Measurements from ENCODE around the gene GRM3.

Gene GRM3

DNA sequence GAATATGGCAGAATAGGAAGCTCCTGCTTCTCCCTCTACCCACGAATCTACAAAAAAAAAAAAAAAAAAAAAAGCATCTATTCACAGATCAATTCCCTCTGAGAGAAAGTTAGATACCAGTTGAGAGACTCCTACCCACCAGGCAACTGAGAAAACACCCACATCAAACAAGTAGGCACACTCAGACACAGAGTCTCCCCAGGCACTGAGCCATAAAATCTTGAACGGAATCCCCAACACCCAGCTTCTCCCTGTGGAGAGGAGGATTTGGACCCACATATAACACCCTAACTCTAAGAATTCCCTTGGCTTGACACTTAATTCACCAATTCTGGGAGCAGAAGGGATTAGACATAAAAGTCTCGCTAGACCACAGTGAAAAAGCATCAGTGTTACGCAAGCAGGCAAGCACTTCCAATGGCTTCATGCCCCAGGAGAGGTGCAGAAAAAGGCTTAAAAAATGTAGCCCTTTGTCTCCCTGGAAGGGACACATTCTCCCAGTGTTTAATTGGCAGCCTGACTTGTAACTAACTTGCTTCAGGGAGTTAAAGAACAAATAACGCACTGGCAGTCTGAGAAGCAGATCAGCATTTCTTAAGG, 223.6 kb downstream of the GRM3 start:
- no peak for DNase-seq (ENCODE audit: low read depth)
- TF ChIP-seq, protein P1, sequence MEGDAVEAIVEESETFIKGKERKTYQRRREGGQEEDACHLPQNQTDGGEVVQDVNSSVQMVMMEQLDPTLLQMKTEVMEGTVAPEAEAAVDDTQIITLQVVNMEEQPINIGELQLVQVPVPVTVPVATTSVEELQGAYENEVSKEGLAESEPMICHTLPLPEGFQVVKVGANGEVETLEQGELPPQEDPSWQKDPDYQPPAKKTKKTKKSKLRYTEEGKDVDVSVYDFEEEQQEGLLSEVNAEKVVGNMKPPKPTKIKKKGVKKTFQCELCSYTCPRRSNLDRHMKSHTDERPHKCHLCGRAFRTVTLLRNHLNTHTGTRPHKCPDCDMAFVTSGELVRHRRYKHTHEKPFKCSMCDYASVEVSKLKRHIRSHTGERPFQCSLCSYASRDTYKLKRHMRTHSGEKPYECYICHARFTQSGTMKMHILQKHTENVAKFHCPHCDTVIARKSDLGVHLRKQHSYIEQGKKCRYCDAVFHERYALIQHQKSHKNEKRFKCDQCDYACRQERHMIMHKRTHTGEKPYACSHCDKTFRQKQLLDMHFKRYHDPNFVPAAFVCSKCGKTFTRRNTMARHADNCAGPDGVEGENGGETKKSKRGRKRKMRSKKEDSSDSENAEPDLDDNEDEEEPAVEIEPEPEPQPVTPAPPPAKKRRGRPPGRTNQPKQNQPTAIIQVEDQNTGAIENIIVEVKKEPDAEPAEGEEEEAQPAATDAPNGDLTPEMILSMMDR (IDR thresholded peaks at IDR 0.05; ENCODE audit: insufficient read depth, low read depth, low read length, missing control alignments) = no peak
- no peak overlapping the region for H3K4me3 ChIP-seq (ENCODE audit: low read depth, low read length)

DNA sequence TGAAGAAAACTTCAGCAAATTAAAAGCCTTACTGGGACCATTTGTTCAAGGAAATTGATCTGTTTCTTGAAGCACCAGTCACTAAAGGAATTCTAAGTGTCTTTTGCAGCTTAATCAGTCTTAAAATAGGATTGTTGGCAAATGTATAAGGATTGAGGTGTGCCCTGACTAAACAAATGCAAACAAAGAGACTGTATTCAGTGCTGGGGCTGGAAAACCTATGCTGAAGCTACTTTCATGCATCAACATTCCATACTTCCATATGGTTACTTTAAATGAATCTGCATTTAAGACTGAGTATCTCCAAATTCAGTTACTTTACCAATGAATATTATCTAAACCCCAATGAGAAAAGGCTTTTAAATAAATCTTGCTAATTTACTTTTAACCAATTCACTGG, 232.4 kb downstream of the GRM3 start:
- TF ChIP-seq, protein P1 (IDR thresholded peaks at IDR 0.05; ENCODE audit: insufficient read depth, low read depth, low read length, missing control alignments) = no peak
- DNase-seq (ENCODE audit: low read depth) = no peak

DNA sequence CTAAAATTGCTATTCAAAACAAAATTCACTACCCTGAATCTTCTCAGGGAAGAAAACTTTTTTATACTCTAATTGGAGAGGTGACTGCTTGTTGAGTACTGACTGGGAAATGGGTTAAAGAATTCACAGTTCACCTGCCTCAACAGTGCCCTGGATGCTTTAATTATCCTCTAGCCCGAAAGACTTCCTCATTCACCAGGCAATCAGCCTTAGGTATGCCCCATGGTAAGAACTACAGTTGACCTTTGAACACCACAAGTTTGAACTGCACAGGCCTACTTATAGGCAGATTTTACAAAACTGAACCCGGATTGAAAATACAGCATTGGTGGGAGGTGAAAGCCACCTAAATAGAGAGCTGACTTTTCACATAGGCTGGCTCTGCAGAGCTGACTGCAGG, 240.4 kb downstream of the GRM3 start:
- TF ChIP-seq, protein P1 (IDR thresholded peaks at IDR 0.05; ENCODE audit: insufficient read depth, low read depth, low read length, missing control alignments) = no peak
- H3K4me3 ChIP-seq (ENCODE audit: low read depth, low read length) = no peak overlapping the region
- no peak for DNase-seq (ENCODE audit: low read depth)

More for the DNA sequence above, 232.4 kb downstream of the GRM3 start:
- no peak overlapping the region for H3K4me3 ChIP-seq (ENCODE audit: low read depth, low read length)

DNA sequence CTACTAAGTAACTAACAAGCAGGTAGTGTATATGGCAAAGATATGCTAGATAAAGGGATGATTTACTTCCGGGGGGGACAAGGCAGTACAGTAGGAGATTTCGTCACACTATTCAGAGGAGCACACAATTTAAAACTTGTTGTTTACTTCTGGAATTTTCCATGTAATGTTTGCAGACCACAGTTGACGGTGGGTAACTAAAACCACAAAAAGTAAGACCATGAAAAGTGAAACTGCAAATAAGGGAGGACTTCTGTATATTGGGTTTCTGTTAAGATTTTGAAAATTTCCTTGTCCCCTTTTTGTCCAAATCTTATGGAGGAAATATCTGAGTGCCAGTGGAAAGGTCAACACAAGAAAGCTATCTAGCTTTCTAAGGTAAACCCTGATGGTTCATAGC, 245.8 kb downstream of the GRM3 start:
- TF ChIP-seq, protein P1 (IDR thresholded peaks at IDR 0.05; ENCODE audit: insufficient read depth, low read depth, low read length, missing control alignments) = no peak
- H3K4me3 ChIP-seq (ENCODE audit: low read depth, low read length) = no peak overlapping the region
- DNase-seq (ENCODE audit: low read depth) = no peak

DNA sequence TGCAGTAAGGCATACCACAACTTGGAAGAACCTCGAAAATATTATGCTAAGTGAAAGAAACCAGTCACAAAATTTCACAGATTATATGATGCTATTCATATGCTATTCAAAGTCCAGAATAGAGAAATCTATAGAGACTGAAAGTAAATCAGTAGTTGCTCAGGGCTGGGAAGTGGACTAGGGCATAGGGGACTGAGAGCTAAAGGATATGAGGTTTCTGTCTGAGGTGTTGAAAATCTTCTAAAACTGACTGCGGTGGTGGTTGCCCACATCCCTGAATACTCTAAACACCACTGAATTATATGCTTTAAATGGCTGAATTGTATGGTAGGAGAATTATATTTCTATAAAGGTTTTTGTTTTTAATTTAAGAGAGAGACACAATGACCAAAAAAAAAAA, 254.5 kb downstream of the GRM3 start:
- no peak for DNase-seq (ENCODE audit: low read depth)
- TF ChIP-seq, protein P1 (IDR thresholded peaks at IDR 0.05; ENCODE audit: insufficient read depth, low read depth, low read length, missing control alignments) = no peak

DNA sequence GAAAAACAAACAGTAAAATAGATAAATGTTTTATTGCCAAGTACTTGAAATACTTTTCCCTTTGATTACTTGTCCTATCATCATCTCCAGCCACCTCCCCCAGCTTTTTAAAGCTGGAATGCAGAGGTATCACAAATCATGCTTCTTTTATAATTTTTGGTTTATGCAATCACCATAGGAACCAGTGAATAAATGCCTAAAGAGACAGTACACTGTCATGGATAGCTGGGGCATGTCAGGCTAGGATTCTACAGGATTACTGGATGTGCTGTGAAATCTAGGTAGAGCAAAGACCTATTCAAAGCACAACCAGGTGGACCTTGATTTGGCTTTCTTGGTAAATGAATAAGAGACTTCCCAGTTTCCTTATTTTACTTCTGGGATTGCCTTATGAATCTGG, 257.2 kb downstream of the GRM3 start:
- DNase-seq (ENCODE audit: low read depth) = no peak
- no peak overlapping the region for H3K4me3 ChIP-seq (ENCODE audit: low read depth, low read length)
- TF ChIP-seq, protein P1 (IDR thresholded peaks at IDR 0.05; ENCODE audit: insufficient read depth, low read depth, low read length, missing control alignments) = no peak

More for the DNA sequence above, 254.5 kb downstream of the GRM3 start:
- no peak overlapping the region for H3K4me3 ChIP-seq (ENCODE audit: low read depth, low read length)
